HG02642 (cell line): ENCODE results near the gene FRMD4B.

Source experiments
- ATAC-seq: cut with Tn5 transposase; IDR thresholded peaks from one replicate; pipeline ENCODE4 v1.9.1; 2021; ENCODE audit warnings: mild to moderate bottlenecking; ENCODE audit not compliant: unreplicated experiment, poor library complexity

Gene FRMD4B

GRCh38 chr3:69212411-69213160, 173.3 kb downstream of the FRMD4B start:
- ATAC-seq, result no peak

DNA sequence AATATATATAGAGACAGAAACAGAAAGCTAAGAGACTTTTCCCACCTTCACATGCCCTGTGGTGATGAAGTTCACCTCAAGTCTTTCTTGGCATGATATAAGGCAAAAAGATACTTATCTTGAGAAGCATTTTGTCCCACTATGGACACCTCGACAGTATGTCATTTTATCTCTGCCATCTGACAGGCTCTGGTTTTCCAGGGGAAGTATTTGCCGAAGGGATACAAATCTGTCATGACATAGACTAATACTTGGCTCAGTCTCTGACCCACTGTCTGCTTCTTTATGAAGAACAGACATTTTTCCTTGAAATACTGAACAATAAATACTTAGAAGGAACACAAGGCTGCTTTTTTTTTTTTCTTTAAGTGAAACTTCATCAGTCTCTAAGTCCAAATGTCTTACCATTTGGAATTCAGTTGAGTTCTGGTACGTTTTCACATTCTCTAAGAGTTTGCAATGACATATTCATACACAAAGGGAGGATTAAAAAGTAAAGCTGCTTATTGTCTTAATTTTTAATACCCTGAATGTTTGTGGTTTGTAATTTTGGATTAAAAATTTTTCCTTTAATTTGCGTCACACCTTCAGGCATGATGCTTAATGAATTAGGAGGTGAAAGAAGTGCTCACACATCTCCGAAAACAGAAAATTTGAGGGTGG, 175.7 kb downstream of the FRMD4B start:
- ATAC-seq, result no peak

- ATAC-seq, result no peak
These were observed 176.5 kb downstream of the FRMD4B start for GRCh38 chr3:69209413-69209812.

DNA sequence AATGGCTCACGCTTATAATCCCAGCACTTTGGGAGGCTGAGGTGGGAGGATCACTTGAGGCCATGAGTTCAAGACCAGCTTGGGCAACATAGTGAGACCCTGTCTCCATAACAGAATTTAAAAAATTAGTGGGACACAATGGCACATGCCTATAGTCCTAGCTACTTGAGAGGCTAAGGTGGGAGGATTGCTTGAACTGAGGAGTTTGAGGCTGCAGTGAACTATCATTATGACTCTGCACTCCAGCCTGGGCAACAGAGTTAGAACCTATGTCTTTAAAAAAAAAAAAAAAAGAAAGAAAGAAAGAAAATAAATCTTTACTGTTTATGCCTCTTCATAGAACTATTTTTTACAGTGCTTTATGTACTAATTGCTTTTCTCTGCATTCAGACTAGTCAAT, 178.9 kb downstream of the FRMD4B start:
- ATAC-seq, result no peak

DNA sequence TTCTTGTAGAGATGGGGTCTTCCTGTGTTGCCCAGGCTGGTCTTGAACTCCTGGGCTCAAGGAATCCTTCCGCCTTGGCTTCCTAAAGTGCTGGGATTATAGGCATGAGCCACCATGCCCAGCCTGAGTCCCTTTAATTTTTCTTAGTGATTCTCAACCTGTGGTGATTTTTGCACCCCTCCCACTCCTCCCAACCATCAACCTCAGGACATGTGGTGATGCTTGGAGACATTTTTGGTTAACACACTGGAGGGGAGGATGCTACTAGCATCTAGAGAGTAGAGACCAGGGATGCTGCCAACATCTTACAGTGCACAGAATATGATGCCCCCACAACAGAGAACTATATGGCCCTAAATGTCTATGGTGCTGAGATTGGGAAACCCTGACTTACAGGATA, 180.5 kb downstream of the FRMD4B start:
- no peak for ATAC-seq

- peak; percentile 92 for ATAC-seq
These were observed 181.5 kb downstream of the FRMD4B start for GRCh38 chr3:69204315-69204957.

DNA sequence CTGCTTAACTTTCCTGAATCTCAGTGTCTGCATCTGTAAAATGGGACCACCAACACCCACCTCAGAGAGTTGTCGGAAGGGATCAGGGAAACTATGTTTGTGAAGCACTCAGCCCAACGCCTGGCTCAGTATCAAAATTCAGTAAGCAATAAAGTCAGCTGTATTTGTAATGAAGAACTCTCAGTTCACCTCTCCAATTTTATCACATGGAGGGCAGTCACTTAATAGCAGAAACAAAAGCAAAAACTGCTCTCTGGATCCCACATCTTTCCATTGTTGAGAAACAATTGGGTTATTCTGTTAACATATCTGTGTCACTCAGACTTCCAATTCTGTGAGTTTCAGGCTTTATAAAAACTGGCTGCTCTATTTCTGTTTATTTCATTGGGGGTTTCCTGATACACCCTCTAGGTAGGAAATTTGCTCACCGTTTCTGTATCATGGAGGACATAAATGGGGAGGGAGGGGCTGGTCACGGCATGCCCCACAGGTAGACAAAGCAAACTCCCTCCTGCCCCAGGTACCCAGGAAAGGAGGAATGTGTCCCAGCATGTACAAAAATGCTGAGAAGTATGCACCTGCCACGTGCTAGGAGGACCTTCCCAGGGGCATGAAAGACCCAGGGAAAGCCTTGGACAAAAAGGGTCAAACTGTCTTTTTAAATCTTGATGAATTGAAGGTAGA, 182.1 kb downstream of the FRMD4B start:
- peak; percentile 6 for ATAC-seq

GRCh38 chr3:69201658-69202057, 184.2 kb downstream of the FRMD4B start:
- no peak for ATAC-seq

DNA sequence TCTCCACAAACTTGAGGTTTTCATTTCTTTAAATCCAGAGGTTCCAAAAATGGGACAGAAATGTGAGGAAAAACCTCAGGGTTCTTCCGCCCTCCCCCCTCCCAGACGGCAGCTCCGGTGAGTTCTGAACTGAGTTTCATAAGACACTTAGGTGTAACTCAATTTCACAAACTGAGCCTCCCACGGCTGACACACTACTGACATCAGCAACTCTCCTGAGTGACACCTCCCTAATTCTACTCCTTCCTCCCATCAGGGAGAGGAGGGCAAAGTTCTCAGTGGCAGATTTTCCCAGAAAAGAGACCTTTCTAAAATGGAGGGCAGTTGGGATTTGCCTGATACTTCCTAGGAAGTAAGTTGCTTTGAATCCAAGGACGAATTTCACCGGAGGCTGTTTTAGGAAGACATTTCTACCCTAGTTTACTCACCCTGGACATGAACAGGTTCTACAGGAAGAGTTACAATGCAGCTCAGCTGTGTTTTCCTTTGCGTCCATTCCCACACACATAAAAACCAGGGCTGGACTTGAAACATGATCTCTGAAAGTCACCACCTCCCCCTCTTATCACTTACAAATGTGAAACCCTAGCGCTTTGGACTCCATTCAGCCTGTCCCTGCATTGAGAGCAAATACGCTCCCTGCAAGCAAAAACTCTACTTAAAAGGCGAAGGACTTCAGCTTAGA, 185.4 kb downstream of the FRMD4B start:
- no peak for ATAC-seq

DNA sequence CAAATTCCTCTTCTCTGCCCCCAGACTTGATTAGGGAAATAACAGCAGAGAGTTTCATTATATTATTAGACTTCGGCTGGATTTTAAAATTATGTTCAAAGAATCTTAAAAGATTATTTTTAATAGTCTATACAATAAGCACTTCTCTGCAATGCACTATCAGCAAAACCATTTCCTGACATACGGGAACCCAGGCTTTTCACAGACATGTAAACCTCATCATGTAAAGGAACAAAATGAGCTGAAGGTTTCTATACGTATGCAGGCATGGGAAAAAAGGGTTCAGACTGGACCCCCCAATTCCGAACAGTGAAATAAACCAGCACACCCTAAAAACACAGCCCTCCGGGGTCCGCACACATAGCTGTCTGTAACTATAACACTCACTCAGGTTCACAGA, 185.9 kb downstream of the FRMD4B start:
- ATAC-seq, result no peak

GRCh38 chr3:69197922-69198530, 187.9 kb downstream of the FRMD4B start:
- no peak for ATAC-seq

DNA sequence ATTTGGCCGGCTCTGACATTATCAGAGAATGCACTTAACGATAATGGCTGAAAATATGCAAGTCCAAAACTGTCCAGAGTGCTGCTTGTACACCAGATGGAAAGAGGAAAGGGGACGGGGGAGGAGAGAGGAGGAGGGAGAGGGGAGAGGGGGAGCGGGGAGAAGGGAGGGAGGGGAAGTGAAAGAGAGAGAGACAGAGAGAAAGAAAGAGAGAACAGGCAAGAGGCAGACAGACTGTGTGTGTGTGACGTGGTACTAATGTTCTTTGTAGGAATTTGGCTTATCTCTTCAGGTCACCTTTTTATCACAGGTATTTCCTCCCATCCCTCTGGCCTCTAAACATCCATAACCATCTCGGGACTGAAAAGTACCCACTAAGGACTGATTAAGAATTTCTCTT, 188.4 kb downstream of the FRMD4B start:
- no peak for ATAC-seq

DNA sequence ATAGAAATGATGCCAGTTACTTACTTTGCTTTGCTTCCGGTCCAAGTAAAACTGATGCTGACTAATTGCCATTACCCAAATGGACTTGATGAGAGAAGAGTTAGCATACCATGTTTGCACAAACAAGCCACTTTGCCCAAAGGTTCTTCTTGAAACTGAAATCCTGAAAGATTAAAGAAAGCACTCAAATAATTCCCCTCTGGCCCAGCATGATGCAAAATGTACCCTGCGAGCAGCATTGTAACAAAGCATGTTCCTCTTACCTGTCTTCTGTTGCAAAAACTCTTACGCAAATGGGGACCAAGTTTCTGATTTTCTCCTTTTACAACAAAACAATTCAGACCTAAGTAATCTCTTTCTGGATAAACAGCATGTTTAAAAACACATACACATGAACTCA, 189.0 kb downstream of the FRMD4B start:
- ATAC-seq, result no peak

DNA sequence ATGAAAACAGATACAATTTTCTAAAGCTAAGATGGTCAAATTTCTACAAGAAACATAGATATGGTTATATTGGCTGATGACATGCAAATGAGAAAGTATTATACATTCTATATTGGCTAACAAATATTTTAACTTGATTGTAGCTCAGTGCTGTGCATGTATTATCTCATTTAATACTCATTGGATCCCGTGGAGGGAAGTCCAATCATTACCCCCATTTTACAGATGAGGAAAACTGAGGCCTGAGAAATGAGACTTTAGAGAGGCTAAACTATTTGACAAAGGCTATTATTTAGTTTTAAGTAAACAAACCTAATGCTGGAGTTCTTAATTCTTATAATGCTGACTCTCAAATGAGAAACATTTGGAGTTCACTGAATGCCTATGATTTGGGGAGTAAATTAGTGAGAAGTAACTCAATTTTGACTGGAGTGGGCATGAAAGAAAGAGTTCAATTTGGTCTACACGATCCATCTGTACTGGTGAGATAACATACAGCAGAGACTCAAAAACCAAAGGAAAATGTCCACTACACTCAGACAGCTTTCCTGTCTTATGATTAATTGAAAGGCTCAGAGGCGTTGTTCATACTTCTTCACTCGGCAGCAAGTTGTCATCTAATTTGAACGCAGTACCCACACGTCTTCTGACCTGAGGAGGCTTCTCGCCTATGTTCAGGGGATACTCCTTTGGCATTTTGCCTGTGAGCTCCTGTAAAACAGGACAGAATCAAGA, 191.3 kb downstream of the FRMD4B start:
- no peak for ATAC-seq

DNA sequence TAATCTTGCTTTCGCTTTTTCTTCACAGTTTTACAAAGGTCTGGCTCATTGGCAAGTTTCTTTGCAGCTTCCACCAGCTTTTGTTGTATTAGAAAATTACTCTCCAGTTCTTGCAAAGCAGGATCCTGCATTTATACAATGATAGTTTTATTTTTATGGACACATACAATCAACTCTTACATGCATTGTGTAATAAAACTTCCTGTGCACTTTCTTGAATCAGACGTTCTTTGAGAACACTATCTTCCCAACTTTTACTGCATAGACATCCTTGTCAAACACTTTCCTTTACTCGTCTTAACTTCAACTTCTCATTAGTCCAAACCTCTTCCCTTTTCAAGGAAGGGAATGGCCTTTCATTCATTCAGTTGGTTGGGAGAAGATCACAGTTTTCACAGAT, 192.1 kb downstream of the FRMD4B start:
- no peak for ATAC-seq

DNA sequence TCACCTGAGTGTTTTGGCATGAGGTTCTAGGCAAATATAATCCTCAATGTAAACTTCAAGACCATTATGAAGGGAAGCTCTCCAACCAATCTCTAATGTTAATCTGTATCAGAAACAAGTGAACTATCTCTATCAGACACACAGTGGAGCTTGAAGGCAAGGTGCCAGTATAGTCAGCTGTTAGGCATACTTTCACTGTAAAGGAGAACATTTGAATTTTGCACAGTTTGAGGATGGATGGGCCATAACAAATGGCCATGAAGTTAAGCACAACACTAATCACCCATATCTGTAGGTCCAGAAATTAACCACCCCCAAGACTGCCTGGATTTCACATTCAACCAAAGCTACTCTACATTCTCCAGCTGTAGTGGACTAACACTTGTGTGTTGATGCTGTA, 194.4 kb downstream of the FRMD4B start:
- ATAC-seq, result no peak

- ATAC-seq, result no peak
These were observed 196.4 kb downstream of the FRMD4B start for GRCh38 chr3:69189487-69189886.

GRCh38 chr3:69186575-69187093, 199.3 kb downstream of the FRMD4B start:
- no peak for ATAC-seq
